GM20431 (cell line): ENCODE measurements around the gene PIK3R2.

Experiments used
- in situ Hi-C: fragments of 300-500 bp; cut with MseI, MboI; formaldehyde crosslinking; loops from one replicate; pipeline ENCODE4 v1.15.0; 2020; ENCODE audit warnings: low sequenced_read_pairs; ENCODE audit not compliant: unreplicated experiment

Gene PIK3R2

GRCh38 chr19:18122860-18123795 lies 29.8 kb upstream of the PIK3R2 start:
- in situ Hi-C loops = no loop called here

DNA sequence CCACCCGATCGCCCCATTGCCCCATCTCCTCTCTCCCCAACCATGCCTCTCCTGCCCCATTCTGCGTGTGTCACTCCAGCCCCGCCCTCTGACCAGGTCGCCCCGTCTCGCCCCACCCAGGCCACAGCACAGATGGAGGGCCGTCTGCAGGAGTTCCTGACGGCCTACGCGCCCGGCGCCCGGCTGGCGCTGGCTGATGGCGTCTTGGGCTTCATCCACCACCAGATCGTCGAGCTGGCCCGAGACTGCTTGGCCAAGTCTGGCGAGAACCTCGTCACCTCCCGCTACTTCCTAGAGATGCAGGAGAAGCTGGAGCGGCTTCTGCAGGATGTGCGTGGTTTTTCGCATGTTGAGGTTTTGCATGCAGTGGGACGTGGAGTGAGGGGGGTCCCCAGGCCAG lies 29.1 kb upstream of the PIK3R2 start:
- in situ Hi-C loops = no loop called here

GRCh38 chr19:18126097-18126496 lies 26.9 kb upstream of the PIK3R2 start:
- in situ Hi-C loops = no loop called here

GRCh38 chr19:18128044-18128443 lies 24.9 kb upstream of the PIK3R2 start:
- in situ Hi-C loops = no loop called here

DNA sequence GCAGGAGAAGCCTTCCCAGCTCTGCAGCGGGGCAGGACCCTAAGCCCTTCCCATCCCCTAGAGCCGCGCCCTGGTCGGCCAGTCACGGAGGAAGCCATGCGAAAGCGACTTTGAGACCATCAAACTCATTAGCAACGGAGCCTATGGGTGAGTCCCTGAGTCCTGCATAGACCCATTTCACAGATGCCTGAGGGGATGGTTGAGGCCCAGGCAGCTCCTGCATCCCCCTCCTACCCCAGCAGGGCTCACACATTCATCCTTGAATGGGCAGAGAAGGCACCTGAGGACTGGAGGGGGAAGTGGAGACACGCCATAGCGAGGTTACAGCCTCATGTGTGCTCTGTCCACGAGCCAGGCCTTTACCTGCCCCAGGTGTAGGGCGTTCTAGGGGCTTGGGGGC lies 24.2 kb upstream of the PIK3R2 start:
- in situ Hi-C loops = no loop called here

- in situ Hi-C loops = no loop called here
Observed at GRCh38 chr19:18130523-18131242, 22.3 kb upstream of the PIK3R2 start.

DNA sequence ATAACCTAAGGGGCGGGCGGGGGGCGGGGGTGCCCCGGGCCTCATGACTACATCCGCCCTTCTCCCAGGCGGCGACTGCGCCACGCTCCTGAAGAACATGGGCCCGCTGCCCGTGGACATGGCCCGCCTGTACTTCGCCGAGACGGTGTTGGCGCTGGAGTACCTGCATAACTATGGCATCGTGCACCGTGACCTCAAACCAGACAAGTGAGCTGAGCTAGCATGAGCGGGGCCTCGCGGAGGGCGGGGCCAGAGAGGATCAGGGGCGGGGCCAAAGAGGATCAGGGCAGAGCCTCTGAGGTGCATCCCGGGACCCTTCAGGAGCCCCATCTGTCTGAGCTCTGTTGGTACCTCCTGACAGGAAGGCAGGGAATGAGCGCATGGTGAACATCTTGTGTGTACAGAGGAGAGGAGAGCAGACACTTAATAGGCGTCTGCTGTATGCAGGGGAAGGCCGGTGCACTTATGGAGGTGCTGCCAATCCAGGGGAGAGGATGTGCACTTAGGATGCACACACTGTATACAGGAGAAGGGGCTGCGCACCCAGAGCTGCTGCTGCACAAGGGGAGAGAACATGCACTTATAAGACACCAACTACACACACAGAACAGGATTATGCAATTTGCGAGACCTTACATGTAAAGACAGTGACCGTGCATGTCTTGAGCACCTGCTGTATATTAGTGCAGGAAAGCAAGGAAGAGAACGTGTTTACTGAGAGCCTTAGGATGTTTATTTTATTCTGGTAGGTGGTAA lies 20.9 kb upstream of the PIK3R2 start:
- in situ Hi-C loops = no loop called here

- in situ Hi-C loops = no loop called here
Observed at GRCh38 chr19:18135712-18136584, 17.0 kb upstream of the PIK3R2 start.

GRCh38 chr19:18137242-18137641 lies 15.7 kb upstream of the PIK3R2 start:
- in situ Hi-C loops = no loop called here

DNA sequence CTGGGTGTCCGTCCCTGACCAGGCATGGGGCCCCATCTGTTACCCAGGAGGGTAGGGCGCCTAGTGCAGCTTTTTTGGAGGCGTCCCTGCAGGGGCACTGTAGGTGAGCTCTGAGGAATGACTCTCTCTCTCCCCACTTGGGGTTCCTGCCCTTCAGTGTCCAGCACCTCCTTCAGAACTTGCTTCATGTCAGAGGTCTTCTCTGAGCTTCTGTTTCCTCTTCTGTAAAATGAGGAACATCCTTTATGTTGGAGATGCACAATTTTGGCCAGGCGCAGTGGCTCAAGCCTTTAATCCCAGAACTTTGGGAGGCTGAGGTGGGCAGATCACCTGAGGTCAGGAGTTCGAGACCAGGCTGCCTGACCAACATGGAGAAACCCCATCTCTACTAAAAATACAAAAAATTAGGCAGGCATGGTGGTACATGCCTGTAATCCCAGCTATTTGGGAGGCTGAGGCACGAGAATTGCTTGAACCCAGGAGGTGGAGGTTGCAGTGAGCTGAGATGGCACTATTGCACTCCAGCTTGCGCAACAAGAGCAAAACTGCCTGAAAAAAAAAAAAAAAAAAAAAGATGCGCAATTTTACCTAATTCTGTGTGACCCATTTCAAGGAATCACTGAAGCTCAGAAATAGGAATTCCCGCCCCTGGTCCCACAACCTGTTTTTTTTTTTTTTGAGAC lies 15.2 kb upstream of the PIK3R2 start:
- in situ Hi-C loops = no loop called here

DNA sequence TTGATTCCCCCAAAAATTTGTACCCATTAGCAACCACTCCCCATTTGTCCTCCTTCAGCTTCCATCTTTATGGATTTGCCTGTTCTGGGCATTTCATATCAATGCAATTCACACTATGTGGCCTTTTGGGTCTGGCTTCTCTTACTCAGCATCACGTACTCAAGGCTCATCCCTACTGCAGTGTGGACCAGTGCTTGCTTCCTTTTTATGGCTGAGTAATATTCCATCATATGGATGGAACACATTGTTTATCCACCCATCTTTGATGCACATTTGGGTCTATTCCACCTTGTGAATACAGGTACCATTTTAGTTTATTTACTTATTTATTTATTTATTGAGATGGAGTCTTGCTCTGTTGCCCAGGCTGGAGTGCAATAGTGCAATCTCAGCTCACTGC lies 12.5 kb upstream of the PIK3R2 start:
- in situ Hi-C loops = no loop called here

GRCh38 chr19:18141031-18141430 lies 11.9 kb upstream of the PIK3R2 start:
- in situ Hi-C loops = no loop called here

DNA sequence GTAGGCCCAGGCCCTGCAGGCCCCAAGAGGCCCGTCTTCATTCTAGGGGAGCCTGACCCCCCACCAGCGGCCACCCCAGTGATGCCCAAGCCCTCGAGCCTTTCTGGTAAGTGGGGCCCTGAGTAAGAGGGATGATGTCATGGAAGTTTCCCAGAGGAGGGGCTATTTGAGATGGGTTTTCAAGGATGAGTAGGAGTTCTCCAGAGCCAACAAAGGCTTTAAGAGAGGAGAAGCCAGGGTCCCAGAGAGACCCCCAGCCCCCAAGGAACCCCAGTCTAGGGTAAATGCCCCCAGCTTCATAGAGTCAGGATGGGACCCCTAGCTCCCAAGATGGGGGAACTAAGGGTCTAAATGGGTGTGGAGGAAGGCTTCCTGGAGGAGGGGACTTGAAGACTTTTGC lies 9.1 kb upstream of the PIK3R2 start:
- in situ Hi-C loops = no loop called here

GRCh38 chr19:18144361-18144760 lies 8.6 kb upstream of the PIK3R2 start:
- in situ Hi-C loops = no loop called here

DNA sequence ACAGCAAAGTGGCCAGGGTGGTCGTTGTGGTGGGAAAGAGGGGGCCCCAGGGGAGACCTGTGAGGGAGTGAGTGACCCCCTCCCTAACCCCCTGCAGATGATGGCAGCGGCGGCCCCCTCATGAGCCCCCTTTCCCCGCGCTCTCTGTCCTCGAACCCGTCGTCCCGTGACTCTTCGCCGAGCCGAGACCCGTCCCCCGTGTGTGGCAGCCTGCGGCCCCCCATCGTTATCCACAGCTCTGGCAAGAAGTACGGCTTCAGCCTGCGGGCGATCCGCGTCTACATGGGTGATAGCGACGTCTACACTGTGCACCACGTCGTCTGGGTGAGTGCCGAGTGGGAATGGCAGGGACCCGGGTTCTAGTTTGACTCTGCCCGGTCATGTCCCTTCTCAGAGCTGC lies 8.1 kb upstream of the PIK3R2 start:
- in situ Hi-C loops = no loop called here

GRCh38 chr19:18145391-18145999 lies 7.5 kb upstream of the PIK3R2 start:
- in situ Hi-C loops = no loop called here

DNA sequence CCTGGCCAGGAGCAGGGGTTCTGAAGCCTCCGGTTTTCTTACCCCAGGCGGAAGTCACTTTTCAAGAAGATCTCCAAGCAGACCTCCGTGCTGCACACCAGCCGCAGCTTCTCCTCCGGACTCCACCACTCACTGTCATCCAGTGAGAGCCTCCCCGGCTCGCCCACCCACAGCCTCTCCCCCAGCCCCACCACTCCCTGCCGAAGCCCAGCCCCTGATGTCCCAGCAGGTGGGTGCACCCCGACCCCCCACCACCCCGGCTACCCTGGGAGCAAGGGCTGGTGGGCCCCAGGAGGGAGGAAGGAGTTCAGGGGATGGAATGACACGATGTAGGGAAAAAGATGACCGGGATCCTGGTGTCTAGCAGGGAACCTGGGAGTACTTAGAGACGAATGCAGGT lies 5.6 kb upstream of the PIK3R2 start:
- in situ Hi-C loops = no loop called here

DNA sequence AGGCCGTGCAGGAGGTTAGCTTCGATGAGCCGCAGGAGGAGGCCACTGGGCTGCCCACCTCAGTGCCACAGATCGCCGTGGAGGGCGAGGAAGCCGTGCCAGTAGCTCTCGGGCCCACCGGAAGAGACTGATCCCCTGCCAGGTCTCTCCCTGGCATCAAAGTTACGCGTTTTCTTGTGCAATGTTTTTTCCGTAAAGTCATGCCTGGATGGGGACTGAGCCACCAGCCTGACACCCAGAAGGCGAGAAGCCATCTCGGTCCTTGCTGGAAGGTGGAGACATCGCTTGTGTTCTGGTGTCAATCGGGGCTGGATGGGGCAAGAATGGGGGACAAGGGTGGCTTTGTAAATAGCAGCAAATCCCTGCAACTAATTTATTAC lies 3.4 kb upstream of the PIK3R2 start:
- in situ Hi-C loops = no loop called here
